IMR-90 (cell line): ENCODE measurements around the gene ROM1. TPM values are rescaled to one million over a fixed set of nuclear protein-coding genes. Genes with fewer than 3 reads are reported as not detected.

ENCODE experiments used
- ATAC-seq: fragments of 200-7000 bp; cut with Tn5 transposase; 2 replicates; pipeline ENCODE4 v1.9.1; 2020; ENCODE audit warnings: low read depth, mild to moderate bottlenecking, moderate library complexity
- BruUV-seq: library from RNA; stranded (reverse); fragments of 400-500 nt; replicated peaks from 2 replicates; lab custom pipeline; 2021; lab: Mats Ljungman, UMichigan
- CTCF ChIA-PET: fragments of 300-600 bp; formaldehyde crosslinking; extraction: SDS; loops from one replicate; lab custom pipeline; 2021; ENCODE audit warnings: antibody characterized with exemption; lab: Yijun Ruan, JAX
- POLR2A ChIA-PET: fragments of 300-600 bp; sonication (Branson Sonifier 250); formaldehyde crosslinking; loops from one replicate; lab custom pipeline; 2022; ENCODE audit warnings: antibody characterized with exemption; ENCODE audit not compliant: unreplicated experiment; lab: Charles Lee
- DNase-seq: peaks from one replicate; pipeline ENCODE4 v3.0.0; 2013
- H2AFZ ChIP-seq: replicated peaks from 2 replicates; pipeline ENCODE3; 2013; ENCODE audit warnings: low read length, mild to moderate bottlenecking; ENCODE audit not compliant: poor library complexity
- H2AK5ac ChIP-seq: 2 replicates; pipeline ENCODE4 v1.6.1; 2013; ENCODE audit warnings: low read depth, low read length, inconsistent platforms
- H2AK9ac ChIP-seq: replicated peaks from 2 replicates; pipeline ENCODE3; 2013; ENCODE audit warnings: mild to moderate bottlenecking, low read depth, low read length, moderate library complexity; ENCODE audit not compliant: poor library complexity
- H2BK120ac ChIP-seq: 2 replicates; pipeline ENCODE4 v1.6.1; 2013; ENCODE audit warnings: low read depth, low read length, inconsistent platforms
- H2BK15ac ChIP-seq: 3 replicates; pipeline ENCODE4 v1.6.1; 2013; ENCODE audit warnings: low read depth, low read length, inconsistent platforms
- H2BK20ac ChIP-seq: 2 replicates; pipeline ENCODE4 v1.6.1; 2013; ENCODE audit warnings: low read depth, mild to moderate bottlenecking, inconsistent platforms, low read length, moderate library complexity
- H2BK5ac ChIP-seq: 2 replicates; pipeline ENCODE4 v1.6.1; 2013; ENCODE audit warnings: mild to moderate bottlenecking, low read depth, low read length, inconsistent platforms; ENCODE audit not compliant: poor library complexity, severe bottlenecking
- H3K14ac ChIP-seq: replicated peaks from 2 replicates; pipeline ENCODE4 v1.6.1; 2013; ENCODE audit warnings: low read depth, low read length, inconsistent platforms
- H3K18ac ChIP-seq: 2 replicates; pipeline ENCODE4 v1.6.1; 2013; ENCODE audit warnings: low read depth, low read length, control low read depth
- H3K23ac ChIP-seq: 2 replicates; pipeline ENCODE4 v1.6.1; 2013; ENCODE audit warnings: low read depth, low read length, inconsistent platforms
- H3K27ac ChIP-seq: 2 replicates; pipeline ENCODE4 v1.5.1; 2013; ENCODE audit warnings: mild to moderate bottlenecking, control low read depth, low read length; ENCODE audit not compliant: insufficient read depth
- H3K27me3 ChIP-seq: 2 replicates; pipeline ENCODE4 v1.6.1; 2013; ENCODE audit warnings: low read length; ENCODE audit not compliant: control insufficient read depth, insufficient read depth
- H3K36me3 ChIP-seq: 2 replicates; pipeline ENCODE4 v1.6.1; 2013; ENCODE audit warnings: low read length, mixed read lengths; ENCODE audit not compliant: control insufficient read depth, insufficient read depth
- H3K4ac ChIP-seq: 2 replicates; pipeline ENCODE4 v1.6.1; 2013; ENCODE audit warnings: low read depth, low read length, inconsistent platforms
- H3K4me1 ChIP-seq: 2 replicates; pipeline ENCODE4 v1.6.1; 2013; ENCODE audit warnings: low read length, mixed read lengths; ENCODE audit not compliant: control insufficient read depth, insufficient read depth
- H3K4me2 ChIP-seq: 2 replicates; pipeline ENCODE4 v1.6.1; 2013; ENCODE audit warnings: low read depth, mild to moderate bottlenecking, control low read depth, low read length, moderate library complexity
- H3K4me3 ChIP-seq: 2 replicates; pipeline ENCODE4 v1.5.1; 2013; ENCODE audit warnings: low read depth, mild to moderate bottlenecking, control low read depth, low read length, moderate library complexity; ENCODE audit not compliant: insufficient read depth
- H3K56ac ChIP-seq: 2 replicates; pipeline ENCODE4 v1.6.1; 2013; ENCODE audit warnings: low read length, inconsistent platforms; ENCODE audit not compliant: insufficient read depth; ENCODE audit errors: extremely low read depth
- H3K79me1 ChIP-seq, 2 experiments: 2 replicates each; pipeline ENCODE4 v1.6.1; 2013; ENCODE audit warnings: low read length in 2 of 2, inconsistent platforms in 1 of 2, low read depth in 1 of 2
- H3K9ac ChIP-seq: 2 replicates; pipeline ENCODE4 v1.6.1; 2013; ENCODE audit warnings: low read depth, low read length, control low read depth
- H3K9me1 ChIP-seq: 2 replicates; pipeline ENCODE4 v1.6.1; 2013; ENCODE audit warnings: low read length, inconsistent platforms; ENCODE audit not compliant: insufficient read depth
- H3K9me3 ChIP-seq: 2 replicates; pipeline ENCODE4 v1.6.1; 2013; ENCODE audit warnings: low read length; ENCODE audit not compliant: control insufficient read depth, insufficient read depth
- H4K20me1 ChIP-seq: 2 replicates; pipeline ENCODE4 v1.6.1; 2013; ENCODE audit warnings: low read length, inconsistent platforms; ENCODE audit not compliant: insufficient read depth
- H4K5ac ChIP-seq: 2 replicates; pipeline ENCODE4 v1.6.1; 2013; ENCODE audit warnings: mild to moderate bottlenecking, low read depth, low read length, control low read depth
- H4K8ac ChIP-seq, 2 experiments: 2 replicates each; pipeline ENCODE4 v1.6.1; 2013; ENCODE audit warnings: low read depth in 2 of 2, low read length in 2 of 2, control low read depth in 1 of 2, inconsistent platforms in 1 of 2
- H4K91ac ChIP-seq: 2 replicates; pipeline ENCODE4 v1.6.1; 2013; ENCODE audit warnings: low read depth, low read length, inconsistent platforms; ENCODE audit not compliant: insufficient read depth
- CEBPB ChIP-seq: IDR thresholded peaks from 2 replicates; pipeline ENCODE4 v1.6.1; 2012; ENCODE audit warnings: low read depth, low read length, improper control_type of control experiment
- SMC3 ChIP-seq: fragments of 150-350 bp; IDR thresholded peaks from 2 replicates; pipeline ENCODE4 v1.6.1; 2016; ENCODE audit warnings: low read depth, mild to moderate bottlenecking, antibody characterized with exemption, low read length, moderate library complexity
- WGBS, 2 experiments: methylation state at CpG; one replicate each; pipeline versions ENCODE4 v1.1.5 to v1.1.7; 2013; ENCODE audit warnings: missing lambda C conversion rate in 2 of 2; ENCODE audit not compliant: insufficient read length in 1 of 2; ENCODE audit errors: extremely low coverage in 2 of 2; 5-methylcytosine and 5-hydroxymethylcytosine counted together
- dilution Hi-C: fragments of 300-500 bp; cut with HindIII; formaldehyde crosslinking; loops from one replicate; pipeline ENCODE4 v1.14.3; 2018; ENCODE audit warnings: low sequenced_read_pairs; ENCODE audit not compliant: unreplicated experiment
- in situ Hi-C: fragments of 300-500 bp; cut with MboI; formaldehyde crosslinking; loops from 3 replicates; pipeline ENCODE4 v1.14.3; 2019; ENCODE audit warnings: low sequenced_read_pairs, inconsistent platforms, mixed read lengths
- intact Hi-C: fragments of 100-400 bp; cut with micrococcal nuclease; formaldehyde crosslinking; loops from 2 replicates; pipeline ENCODE4 v1.10.0; 2022
- polyA plus RNA-seq, 3 experiments: library from polyadenylated mRNA; depleted of rRNA; stranded (reverse); fragments of >200 nt; gene quantifications; 2 replicates each; pipeline ENCODE4 v1.2.3, GENCODE V29; 2012; ENCODE audit warnings: low replicate concordance in 1 of 3
- total RNA-seq: library from RNA; depleted of rRNA; stranded (reverse); fragments of >200 nt; gene quantifications from 2 replicates; pipeline ENCODE4 v1.2.3, GENCODE V29; 2012
- TF ChIP-seq, protein P1 (sequence below): fragments of 150-350 bp; IDR thresholded peaks from 2 replicates; pipeline ENCODE4 v1.6.1; 2017; ENCODE audit warnings: mild to moderate bottlenecking, antibody characterized with exemption, low read length, low read depth
- TF ChIP-seq, protein P2 (sequence below): fragments of 150-350 bp; IDR thresholded peaks from 2 replicates; pipeline ENCODE4 v1.6.1; 2016; ENCODE audit warnings: low read depth, mild to moderate bottlenecking, low read length, moderate library complexity, borderline replicate concordance

The ROM1 gene
- total and polyA plus RNA-seq, 2 of the 4 experiments (the other 2 are of a cell fraction) = 2.2 to 2.5 TPM

DNA sequence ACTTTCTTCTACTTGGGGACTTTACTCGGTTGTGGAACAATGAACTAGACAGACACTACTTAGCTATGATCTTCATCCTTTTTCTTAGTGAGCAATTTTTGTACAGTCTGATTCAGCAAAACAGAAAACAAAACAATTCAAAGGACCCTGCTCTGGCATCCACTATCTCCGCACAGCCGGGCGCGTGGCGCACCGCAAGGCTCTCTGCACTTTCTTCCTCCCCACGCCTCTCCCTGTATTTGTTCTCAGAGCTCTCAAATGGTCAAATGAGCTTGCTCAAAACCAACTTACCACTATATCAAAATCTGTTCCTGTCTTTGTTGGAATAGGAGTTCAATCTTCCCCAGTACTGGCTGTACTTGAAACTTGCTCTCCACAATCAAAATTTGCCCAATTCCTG is 46.8 kb upstream of the ROM1 start:
- H3K18ac ChIP-seq = no peak overlapping the region
- H3K23ac ChIP-seq = no peak overlapping the region
- no peak overlapping the region for H3K4ac ChIP-seq
- H3K36me3 ChIP-seq = peaks cover 59% of the 10 kb centered on the region
- no peak overlapping the region for H2BK5ac ChIP-seq
- H2BK120ac ChIP-seq = no peak overlapping the region
- no peak overlapping the region for H2AK9ac ChIP-seq
- no peak overlapping the region for H4K91ac ChIP-seq
- WGBS, 2 experiments = 100% methylated on average over 4 of the region's 8 CpGs; no CpG with 5 or more reads in 1 of the 2 experiments
- H3K27me3 ChIP-seq = no peaks in the 10 kb centered on the region
- no peak overlapping the region for H2BK15ac ChIP-seq
- no peak overlapping the region for H2AK5ac ChIP-seq
- H3K4me2 ChIP-seq = no peak overlapping the region
- H4K20me1 ChIP-seq = peaks cover 57% of the 10 kb centered on the region
- intact Hi-C loops (no loop called here), in situ Hi-C loops (no loop called here), dilution Hi-C loops (no loop called here)
- H3K4me3 ChIP-seq = no peak overlapping the region
- DNase-seq (no peak), ATAC-seq (no peak)
- no peak overlapping the region for H3K56ac ChIP-seq
- TF ChIP-seq CEBPB = no peak
- TF ChIP-seq SMC3 = no peak
- TF ChIP-seq, protein P1, sequence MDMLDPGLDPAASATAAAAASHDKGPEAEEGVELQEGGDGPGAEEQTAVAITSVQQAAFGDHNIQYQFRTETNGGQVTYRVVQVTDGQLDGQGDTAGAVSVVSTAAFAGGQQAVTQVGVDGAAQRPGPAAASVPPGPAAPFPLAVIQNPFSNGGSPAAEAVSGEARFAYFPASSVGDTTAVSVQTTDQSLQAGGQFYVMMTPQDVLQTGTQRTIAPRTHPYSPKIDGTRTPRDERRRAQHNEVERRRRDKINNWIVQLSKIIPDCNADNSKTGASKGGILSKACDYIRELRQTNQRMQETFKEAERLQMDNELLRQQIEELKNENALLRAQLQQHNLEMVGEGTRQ = no peak
- TF ChIP-seq, protein P2, sequence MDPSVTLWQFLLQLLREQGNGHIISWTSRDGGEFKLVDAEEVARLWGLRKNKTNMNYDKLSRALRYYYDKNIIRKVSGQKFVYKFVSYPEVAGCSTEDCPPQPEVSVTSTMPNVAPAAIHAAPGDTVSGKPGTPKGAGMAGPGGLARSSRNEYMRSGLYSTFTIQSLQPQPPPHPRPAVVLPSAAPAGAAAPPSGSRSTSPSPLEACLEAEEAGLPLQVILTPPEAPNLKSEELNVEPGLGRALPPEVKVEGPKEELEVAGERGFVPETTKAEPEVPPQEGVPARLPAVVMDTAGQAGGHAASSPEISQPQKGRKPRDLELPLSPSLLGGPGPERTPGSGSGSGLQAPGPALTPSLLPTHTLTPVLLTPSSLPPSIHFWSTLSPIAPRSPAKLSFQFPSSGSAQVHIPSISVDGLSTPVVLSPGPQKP = no peak
- no peaks in the 10 kb centered on the region for H3K4me1 ChIP-seq
- H3K79me1 ChIP-seq = peaks cover 8 to 42% of the 10 kb centered on the region in 2 experiments; a peak in 3 of 4 replicates
- CTCF ChIA-PET = interaction anchor here (1.1 kb wide), 1 partner anchor 142 kb away, joined by 3 read pairs; no protein-coding TSS in a partner anchor
- no peak overlapping the region for H4K8ac ChIP-seq
- no peak overlapping the region for H2AFZ ChIP-seq
- no peak overlapping the region for H2BK20ac ChIP-seq
- no peak overlapping the region for H3K9ac ChIP-seq
- no peak overlapping the region; the same call in 1 of the 2 replicates for H3K27ac ChIP-seq
- H3K9me1 ChIP-seq = peaks cover 2% of the 10 kb centered on the region; the same call in 1 of the 2 replicates
- H3K9me3 ChIP-seq = no peaks in the 10 kb centered on the region
- POLR2A ChIA-PET = no interaction called here
- BruUV-seq = no TSS peak
- no peak overlapping the region for H4K5ac ChIP-seq
- no peak overlapping the region for H3K14ac ChIP-seq
